ENCODE results near the gene TPGS1.
"Not testable (repeated sequence)": the region's sequence is repeated elsewhere in the genome, so short reads cannot be mapped to it uniquely, and the experiment has no call there.

The TPGS1 gene

DNA sequence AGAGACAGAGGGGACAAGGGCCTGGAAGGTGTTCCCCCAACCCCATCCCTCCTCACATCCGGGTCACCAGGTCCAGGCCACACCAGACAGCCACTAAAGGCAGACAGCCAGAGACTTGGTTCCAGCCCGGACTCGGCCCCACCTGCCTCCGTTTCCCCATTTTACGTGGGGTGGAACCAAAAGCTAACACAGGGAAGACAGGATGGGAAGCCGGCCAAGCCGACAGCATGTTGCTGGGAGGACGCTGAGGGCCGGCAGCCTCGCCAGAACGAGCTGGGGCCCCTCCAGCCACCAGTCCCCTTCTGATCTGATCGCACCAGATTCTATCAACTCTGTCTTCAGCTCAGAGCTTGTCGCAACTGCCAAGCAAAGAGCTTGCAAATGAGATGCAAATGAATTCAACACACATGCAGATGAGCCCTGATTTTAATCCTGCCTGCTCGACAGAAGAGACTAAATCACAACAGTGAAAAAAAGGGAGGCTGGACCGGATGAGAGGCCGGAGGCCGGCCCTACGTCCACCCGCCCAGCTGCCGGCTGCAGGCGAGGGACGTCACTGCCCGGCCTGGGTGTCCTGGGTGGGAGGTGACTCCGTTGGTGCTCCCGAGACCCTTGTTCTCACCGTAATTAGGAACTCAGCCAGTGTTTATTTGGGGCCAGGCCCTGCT, 28.9 kb upstream of the TPGS1 start:
- no peak for DNase-seq

- DNase-seq, result no peak
Observed at GRCh38 chr19:478976-479375, 28.3 kb upstream of the TPGS1 start.

DNA sequence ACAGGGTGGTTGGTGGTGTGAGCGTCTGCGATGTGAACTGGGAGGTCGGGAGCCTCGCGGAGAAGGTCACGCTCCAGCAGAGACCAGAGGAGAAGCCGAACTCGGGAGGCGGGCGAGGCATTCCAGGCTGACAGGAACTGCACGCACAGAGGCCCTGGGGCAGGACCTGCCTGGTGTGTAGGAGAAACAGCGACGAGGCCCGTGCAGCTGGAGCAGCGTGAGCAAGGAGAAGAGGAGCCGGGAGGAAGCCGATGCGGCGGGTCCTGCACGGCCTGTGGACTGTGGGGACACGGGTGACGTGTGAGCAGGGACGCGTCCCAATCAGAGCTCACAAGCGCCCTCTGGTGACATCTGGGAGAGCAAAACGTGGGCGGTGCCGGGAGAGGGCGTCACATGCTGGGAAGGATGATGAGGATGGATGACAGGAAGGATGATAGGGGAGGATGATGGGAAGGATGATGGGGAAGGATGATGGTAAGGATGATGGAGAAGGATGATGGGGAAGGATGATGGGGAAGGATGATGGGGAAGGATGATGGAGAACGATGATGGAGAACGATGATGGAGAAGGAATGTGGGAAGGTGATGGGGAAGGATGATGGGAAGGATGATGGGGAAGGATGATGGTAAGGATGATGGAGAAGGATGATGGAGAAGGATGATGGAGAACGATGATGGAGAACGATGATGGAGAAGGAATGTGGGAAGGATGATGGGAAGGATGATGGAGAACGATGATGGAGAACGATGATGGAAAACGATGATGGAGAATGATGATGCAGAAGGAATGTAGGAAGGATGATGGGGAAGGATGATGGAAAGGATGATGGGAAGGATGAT, 27.1 kb upstream of the TPGS1 start:
- DNase-seq, result peak; percentile 62

DNA sequence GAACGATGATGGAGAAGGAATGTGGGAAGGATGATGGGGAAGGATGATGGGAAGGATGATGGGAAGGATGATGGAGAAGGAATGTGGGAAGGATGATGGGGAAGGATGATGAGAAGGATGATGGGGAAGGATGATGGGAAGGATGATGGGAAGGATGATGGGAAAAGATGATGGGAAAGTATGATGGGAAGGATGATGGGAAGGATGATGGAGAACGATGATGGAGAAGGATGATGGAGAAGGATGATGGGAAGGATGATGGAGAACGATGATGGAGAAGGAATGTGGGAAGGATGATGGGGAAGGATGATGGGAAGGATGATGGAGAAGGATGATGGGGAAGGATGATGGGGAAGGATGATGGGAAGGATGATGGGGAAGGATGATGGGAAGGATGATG, 26.2 kb upstream of the TPGS1 start:
- DNase-seq, result not testable (repeated sequence)

DNA sequence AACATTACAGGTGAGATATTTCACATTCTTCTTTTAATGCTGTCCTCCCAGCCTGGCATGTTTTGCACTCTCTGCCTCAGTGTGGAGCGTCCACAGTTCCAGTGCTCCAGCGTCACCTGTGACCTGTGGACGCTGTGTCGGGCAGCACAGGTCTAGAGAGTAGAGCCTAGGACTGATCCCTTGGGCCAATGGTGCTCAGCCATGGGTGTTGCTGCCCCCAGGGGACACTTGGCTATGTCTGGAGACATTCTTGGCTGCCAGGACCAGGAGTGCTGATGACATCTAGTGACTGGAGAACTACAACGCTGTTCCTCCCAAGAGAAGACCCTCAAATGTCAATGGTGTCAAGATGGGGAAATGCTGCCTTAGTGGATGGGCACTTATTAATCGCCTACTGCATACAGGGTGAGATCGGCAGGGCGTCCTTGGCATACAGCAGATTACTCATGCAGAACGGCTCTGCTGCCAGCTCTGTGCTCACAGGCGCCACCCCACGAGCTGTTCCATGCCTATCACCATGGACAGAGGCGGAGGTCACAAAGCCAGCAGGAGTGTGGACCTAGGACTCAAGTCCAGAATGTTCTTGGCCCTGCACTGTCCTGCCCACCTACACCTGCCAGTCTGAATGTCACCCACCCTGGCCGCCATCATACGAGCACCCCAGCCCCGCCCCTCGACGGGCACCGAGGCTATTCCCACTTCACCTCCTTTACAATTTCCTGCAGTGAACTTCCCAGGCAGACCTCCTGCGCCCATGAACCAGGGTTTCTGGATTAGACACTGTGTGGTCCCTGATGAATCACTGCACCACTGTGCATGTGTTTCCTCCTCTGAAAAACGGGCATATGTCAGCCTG, 24.9 kb upstream of the TPGS1 start:
- DNase-seq, result no peak

DNA sequence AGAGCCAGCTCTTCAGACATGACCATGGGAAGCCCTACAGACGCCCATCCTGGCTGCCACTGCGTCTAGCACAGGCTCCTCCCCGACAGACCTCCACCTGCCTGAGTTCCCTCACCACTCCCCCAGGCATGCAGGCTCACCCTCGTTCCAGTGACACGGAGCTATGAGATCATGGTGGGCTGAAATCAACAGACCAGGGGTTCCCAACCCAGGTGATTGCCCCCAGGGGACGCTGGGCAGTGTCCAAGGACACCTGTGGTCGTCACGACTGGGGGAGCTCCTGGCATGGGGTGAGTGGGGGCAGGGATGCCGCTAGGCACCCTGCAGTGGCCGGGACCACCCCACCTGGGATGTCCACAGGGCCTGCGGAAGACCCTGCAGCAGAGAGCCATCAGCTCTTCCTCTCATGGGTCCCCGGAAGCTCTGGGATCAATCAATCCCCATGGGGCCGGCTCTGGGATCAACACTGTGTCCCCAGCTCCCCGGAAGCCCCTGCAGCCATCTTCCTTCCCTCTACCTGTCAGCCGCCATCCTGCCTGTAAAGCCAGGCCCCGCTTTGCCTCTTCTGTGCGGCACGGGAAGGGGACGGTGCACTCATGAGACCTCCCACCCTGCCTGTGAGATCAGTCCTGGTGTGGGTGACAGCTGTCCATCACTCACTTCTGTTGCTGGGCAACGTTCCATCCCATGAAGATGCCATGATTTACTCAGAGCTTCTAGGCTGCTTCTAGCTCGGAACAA, 23.8 kb upstream of the TPGS1 start:
- no peak for DNase-seq

- DNase-seq, result no peak
Observed at GRCh38 chr19:484494-484893, 22.8 kb upstream of the TPGS1 start.

GRCh38 chr19:485077-485476, 22.2 kb upstream of the TPGS1 start:
- DNase-seq, result no peak

GRCh38 chr19:485583-486236, 21.6 kb upstream of the TPGS1 start:
- DNase-seq, result no peak

GRCh38 chr19:488505-489417, 18.5 kb upstream of the TPGS1 start:
- DNase-seq, result peak; percentile 93

- DNase-seq, result no peak
Observed at GRCh38 chr19:489418-490196, 17.7 kb upstream of the TPGS1 start.

- no peak for DNase-seq
Observed at GRCh38 chr19:491146-491741, 16.1 kb upstream of the TPGS1 start.

GRCh38 chr19:492091-492531, 15.2 kb upstream of the TPGS1 start:
- DNase-seq, result no peak

DNA sequence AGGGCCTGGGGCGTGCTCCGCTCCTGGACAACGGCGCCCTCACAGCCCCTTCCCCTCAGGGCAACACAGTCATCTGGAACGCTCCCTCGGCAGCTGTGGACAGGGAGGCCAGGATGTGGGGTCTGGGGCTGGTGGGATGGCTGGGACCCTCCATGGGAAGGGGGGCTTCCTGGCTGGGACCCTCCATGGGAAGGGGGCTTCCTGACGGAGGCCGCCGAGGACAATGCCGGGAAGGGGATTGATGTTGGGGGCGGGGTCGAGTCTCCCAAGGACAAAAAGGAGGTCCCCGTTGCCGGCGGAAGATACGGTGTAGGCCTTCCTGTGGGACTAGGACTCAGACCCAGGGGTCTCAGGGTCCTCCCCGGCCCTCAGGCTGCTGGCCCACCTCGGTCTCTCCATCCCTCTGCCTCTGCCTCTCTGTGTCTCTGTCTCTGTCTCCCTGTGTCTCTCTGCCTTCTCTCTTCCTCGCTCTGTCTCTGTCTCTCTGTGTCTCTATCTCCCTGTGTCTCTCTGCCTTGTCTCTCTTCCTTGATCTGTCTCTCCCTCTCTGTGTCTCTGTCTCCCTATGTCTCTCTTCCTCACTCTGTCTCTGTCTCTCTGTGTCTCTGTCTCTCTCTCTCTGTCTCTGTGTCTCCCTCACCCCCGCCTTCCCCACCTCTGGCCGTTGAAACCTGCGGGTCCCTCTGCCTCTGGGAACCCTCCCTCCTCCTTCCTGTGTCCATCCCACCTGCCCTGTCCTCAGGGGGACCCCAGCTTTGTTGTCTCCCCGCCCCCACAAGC, 13.7 kb upstream of the TPGS1 start:
- no peak for DNase-seq

DNA sequence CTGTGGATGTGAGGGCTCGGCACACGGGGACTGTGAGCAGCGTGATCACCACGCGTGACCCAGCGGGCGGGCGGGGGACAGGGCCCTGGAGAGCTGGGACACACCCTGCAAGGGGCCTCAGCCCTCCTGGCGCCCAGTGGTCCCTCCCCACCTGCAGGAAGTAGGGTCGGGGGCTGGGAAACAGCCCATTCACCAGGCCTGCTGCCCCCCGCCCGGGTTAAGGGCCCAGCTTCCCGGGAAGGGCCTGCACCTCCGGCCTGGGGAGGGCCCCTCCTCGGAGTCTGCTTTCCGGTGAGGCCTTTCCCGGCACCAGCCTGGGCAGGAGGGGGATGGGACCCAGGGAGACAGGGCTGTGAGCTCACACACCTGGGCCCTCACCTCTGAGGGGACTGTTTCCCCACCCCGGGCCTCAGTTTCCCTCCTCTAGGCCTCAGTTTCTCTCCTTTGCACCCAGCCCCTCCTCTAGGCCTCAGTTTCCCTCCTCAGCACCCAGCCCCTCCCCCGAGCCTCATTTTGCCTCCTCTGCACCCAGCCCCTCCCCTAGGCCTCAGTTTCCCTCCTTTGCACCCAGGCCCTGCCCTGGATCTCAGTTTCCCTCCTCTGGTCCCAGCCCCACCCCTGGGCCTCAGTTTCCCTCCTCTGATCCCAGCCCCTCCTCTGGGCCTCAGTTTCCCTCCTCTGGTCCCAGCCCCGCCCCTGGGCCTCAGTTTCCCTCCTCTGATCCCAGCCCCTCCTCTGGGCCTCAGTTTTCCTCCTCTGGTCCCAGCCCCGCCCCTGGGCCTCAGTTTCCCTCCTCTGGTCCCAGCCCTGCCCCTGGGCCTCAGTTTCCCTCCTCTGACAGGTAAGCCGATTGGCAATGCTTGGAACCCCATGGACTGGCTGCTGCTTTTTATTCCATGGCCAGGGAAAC, 12.9 kb upstream of the TPGS1 start:
- no peak for DNase-seq

DNA sequence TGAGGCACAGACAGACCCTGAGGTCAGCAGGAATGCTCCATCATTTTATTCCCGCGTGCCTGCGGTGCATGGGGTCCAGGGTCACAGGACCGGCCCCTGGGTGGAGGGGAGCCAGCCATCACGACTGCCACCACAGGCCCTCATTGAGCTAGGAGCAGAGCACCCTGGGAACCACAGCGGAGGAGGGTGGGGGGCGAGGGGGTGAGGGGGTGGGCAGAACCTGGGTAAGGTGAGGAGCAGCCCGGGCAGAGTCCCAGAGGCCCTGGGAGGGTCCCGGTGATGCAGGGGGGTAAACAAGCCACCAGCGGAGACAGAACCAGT, 12.3 kb upstream of the TPGS1 start:
- no peak for DNase-seq

- peak; percentile 52 for DNase-seq
Observed at GRCh38 chr19:495402-496111, 11.7 kb upstream of the TPGS1 start.

Data from CD4-positive, alpha-beta T cell treated with Interleukin-17A for 1 hour (primary cell).